Chondrocyte (in vitro differentiated cells): Measurements from ENCODE around the gene SH2D3C. TPM values are rescaled to one million over a fixed set of nuclear protein-coding genes. Genes with fewer than 3 reads are reported as not detected.

ENCODE experiments used
- DNase-seq: peaks from one replicate; pipeline ENCODE4 v3.0.0; 2021; ENCODE audit warnings: mixed read lengths, low spot score
- H3K27ac Mint-ChIP-seq: one replicate; pipeline ENCODE4 v1.8.0; 2021; ENCODE audit warnings: mild to moderate bottlenecking, moderate library complexity, mixed read lengths; ENCODE audit not compliant: unreplicated experiment
- H3K27me3 Mint-ChIP-seq: 2 replicates; pipeline ENCODE4 v1.8.0; 2021; ENCODE audit warnings: low read depth, mixed read lengths
- H3K36me3 Mint-ChIP-seq: 2 replicates; pipeline ENCODE4 v1.8.0; 2021; ENCODE audit warnings: low read depth, mixed read lengths
- H3K4me1 Mint-ChIP-seq: 2 replicates; pipeline ENCODE4 v1.8.0; 2021; ENCODE audit warnings: low read depth, mild to moderate bottlenecking, mixed read lengths
- H3K4me3 Mint-ChIP-seq: one replicate; pipeline ENCODE4 v1.8.0; 2021; ENCODE audit warnings: mild to moderate bottlenecking, moderate library complexity, mixed read lengths; ENCODE audit not compliant: unreplicated experiment
- H3K9me3 Mint-ChIP-seq: 2 replicates; pipeline ENCODE4 v1.8.0; 2021; ENCODE audit warnings: low read depth, mixed read lengths
- CTCF ChIP-seq: fragments of 200-600 bp; sonication (generic); IDR thresholded peaks from 2 replicates; pipeline ENCODE4 v1.5.0; 2021; ENCODE audit warnings: antibody characterized with exemption, mild to moderate bottlenecking, moderate library complexity
- total RNA-seq: library from RNA; stranded (reverse); gene quantifications from 3 replicates; pipeline ENCODE4 v1.2.1, GENCODE V29; 2021

Gene SH2D3C
- total RNA-seq, 1 donor from 2014 or later: 9.9 TPM

- H3K27me3 Mint-ChIP-seq: no peaks in the 10 kb centered on the region
- no peaks in the 10 kb centered on the region for H3K9me3 Mint-ChIP-seq
- TF ChIP-seq CTCF: no peak
- peaks cover 11% of the 10 kb centered on the region for H3K4me1 Mint-ChIP-seq
- H3K36me3 Mint-ChIP-seq: peaks cover 4% of the 10 kb centered on the region
- H3K4me3 Mint-ChIP-seq: no peak overlapping the region
- no peak for DNase-seq
- no peak overlapping the region for H3K27ac Mint-ChIP-seq
Observed at GRCh38 chr9:127796225-127796813, 17.9 kb upstream of the SH2D3C start.

- H3K27me3 Mint-ChIP-seq: no peaks in the 10 kb centered on the region
- H3K4me1 Mint-ChIP-seq: peaks cover 8% of the 10 kb centered on the region
- H3K36me3 Mint-ChIP-seq: peaks cover 17% of the 10 kb centered on the region
- TF ChIP-seq CTCF: no peak
- no peaks in the 10 kb centered on the region for H3K9me3 Mint-ChIP-seq
- no peak overlapping the region for H3K4me3 Mint-ChIP-seq
- DNase-seq: no peak
- no peak overlapping the region for H3K27ac Mint-ChIP-seq
Observed at GRCh38 chr9:127794001-127794791, 15.7 kb upstream of the SH2D3C start.

GRCh38 chr9:127793093-127793708 lies 14.7 kb upstream of the SH2D3C start:
- H3K4me3 Mint-ChIP-seq: no peak overlapping the region
- DNase-seq: no peak
- H3K36me3 Mint-ChIP-seq: peaks cover 25% of the 10 kb centered on the region
- peaks cover 8% of the 10 kb centered on the region for H3K4me1 Mint-ChIP-seq
- no peaks in the 10 kb centered on the region for H3K9me3 Mint-ChIP-seq
- no peaks in the 10 kb centered on the region for H3K27me3 Mint-ChIP-seq
- no peak for TF ChIP-seq CTCF
- H3K27ac Mint-ChIP-seq: no peak overlapping the region

GRCh38 chr9:127792417-127793031 lies 14.1 kb upstream of the SH2D3C start:
- Mint-ChIP-seq H3K27ac (no peak overlapping the region), H3K9me3 (no peaks in the 10 kb centered on the region), H3K4me1 (peaks cover 13% of the 10 kb centered on the region), H3K36me3 (peaks cover 29% of the 10 kb centered on the region), H3K4me3 (no peak overlapping the region), H3K27me3 (no peaks in the 10 kb centered on the region)
- no peak for TF ChIP-seq CTCF
- no peak for DNase-seq

GRCh38 chr9:127791085-127791484 lies 12.6 kb upstream of the SH2D3C start:
- Mint-ChIP-seq H3K27ac (no peak overlapping the region), H3K4me1 (peaks cover 19% of the 10 kb centered on the region), H3K4me3 (no peak overlapping the region), H3K36me3 (peaks cover 36% of the 10 kb centered on the region), H3K9me3 (no peaks in the 10 kb centered on the region), H3K27me3 (no peaks in the 10 kb centered on the region)
- TF ChIP-seq CTCF: peak; percentile 17
- no peak for DNase-seq
